HCEC 1CT (cell line): ENCODE results near the gene PTPN23.

Experiments
- DNase-seq: peaks from one replicate; pipeline ENCODE4 v3.0.0-alpha.2; 2017

PTPN23 gene

GRCh38 chr3:47406762-47407149, 25.9 kb downstream of the PTPN23 start:
- no peak for DNase-seq

GRCh38 chr3:47407237-47407636, 26.4 kb downstream of the PTPN23 start:
- no peak for DNase-seq

GRCh38 chr3:47407896-47408838, 27.3 kb downstream of the PTPN23 start:
- DNase-seq, result no peak

GRCh38 chr3:47408839-47409229, 28.0 kb downstream of the PTPN23 start:
- no peak for DNase-seq

GRCh38 chr3:47409284-47409683, 28.5 kb downstream of the PTPN23 start:
- no peak for DNase-seq

- DNase-seq, result no peak
These were observed 29.0 kb downstream of the PTPN23 start for GRCh38 chr3:47409688-47410416.

GRCh38 chr3:47410417-47410720, 29.5 kb downstream of the PTPN23 start:
- DNase-seq, result no peak

GRCh38 chr3:47410801-47411646, 30.2 kb downstream of the PTPN23 start:
- DNase-seq, result no peak

GRCh38 chr3:47411696-47412452, 31.1 kb downstream of the PTPN23 start:
- DNase-seq, result no peak

GRCh38 chr3:47412453-47412756, 31.6 kb downstream of the PTPN23 start:
- DNase-seq, result no peak

GRCh38 chr3:47412842-47413520, 32.2 kb downstream of the PTPN23 start:
- no peak for DNase-seq

- DNase-seq, result no peak
These were observed 32.9 kb downstream of the PTPN23 start for GRCh38 chr3:47413751-47414150.

GRCh38 chr3:47414161-47414564, 33.3 kb downstream of the PTPN23 start:
- DNase-seq, result no peak

GRCh38 chr3:47414666-47415587, 34.1 kb downstream of the PTPN23 start:
- DNase-seq, result no peak

- DNase-seq, result no peak
These were observed 35.2 kb downstream of the PTPN23 start for GRCh38 chr3:47416041-47416440.

- no peak for DNase-seq
These were observed 37.6 kb downstream of the PTPN23 start for GRCh38 chr3:47418167-47419082.

GRCh38 chr3:47419083-47420043, 38.5 kb downstream of the PTPN23 start:
- no peak for DNase-seq

- DNase-seq, result no peak
These were observed 39.2 kb downstream of the PTPN23 start for GRCh38 chr3:47420044-47420430.
